Pons (tissue), 1 donor: ENCODE data around the gene ZNF423.

Experiments
- DNase-seq: peaks from one replicate; pipeline ENCODE4 v3.0.0-alpha.2; 2016; ENCODE audit warnings: low spot score

Gene ZNF423

GRCh38 chr16:49622421-49623402, 233.2 kb downstream of the ZNF423 start:
- DNase-seq = no peak

DNA sequence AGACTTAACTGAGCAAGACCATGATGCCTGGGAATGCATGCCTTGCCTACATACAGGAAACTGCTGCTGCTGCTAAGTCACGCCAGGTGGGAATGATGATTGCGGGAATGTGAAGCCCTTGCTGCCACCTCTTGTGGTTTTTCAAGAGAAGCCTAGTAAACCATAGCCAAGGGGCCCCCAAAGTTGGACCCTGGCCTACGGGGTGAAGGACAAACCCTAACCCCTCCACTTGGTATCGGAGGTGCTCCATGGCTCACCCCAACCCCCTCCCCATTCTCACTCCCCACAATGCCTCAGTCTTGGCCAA, 233.9 kb downstream of the ZNF423 start:
- DNase-seq = no peak

DNA sequence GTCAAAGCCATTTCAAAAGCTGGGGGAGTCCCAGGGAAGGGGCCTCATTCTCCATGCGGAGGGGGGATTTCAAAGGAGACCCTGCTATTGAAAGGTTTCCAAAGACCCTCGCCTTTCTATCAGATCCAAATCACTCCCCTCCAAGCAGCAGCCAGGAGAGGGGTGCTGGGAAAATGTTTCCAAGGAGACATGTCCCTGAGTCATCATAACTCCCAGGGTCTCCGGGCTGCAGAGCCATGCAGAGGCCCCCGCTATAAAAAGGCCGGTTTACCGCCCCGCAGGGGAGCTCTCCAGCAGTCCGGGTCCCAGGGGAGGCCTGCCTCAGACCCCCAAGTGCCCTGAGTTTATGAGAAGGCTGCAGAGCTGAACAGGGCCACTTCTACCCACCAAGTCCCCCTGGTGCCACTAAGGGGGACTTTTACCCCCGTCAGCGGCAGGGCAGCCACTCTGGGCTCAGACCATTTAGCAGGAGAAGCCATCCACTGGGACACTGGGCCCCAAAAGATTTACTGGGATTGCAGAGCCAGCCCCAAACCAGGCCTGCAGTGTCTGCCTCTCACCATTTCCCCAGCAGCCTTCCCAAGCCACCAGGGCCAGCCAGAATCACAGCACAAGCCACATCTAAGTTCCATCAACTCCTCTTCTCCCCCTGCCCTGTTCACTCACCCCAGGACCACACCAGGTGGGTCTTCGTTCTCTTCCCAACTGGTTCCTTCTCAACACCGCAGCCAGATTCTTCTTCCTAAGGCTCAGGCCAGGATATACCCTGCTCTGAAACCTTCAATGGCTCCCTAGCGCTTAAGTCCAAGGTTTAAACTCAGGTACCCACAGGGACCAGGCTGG, 234.4 kb downstream of the ZNF423 start:
- no peak for DNase-seq

- no peak for DNase-seq
Measured at GRCh38 chr16:49620869-49621240, 235.1 kb downstream of the ZNF423 start.

DNA sequence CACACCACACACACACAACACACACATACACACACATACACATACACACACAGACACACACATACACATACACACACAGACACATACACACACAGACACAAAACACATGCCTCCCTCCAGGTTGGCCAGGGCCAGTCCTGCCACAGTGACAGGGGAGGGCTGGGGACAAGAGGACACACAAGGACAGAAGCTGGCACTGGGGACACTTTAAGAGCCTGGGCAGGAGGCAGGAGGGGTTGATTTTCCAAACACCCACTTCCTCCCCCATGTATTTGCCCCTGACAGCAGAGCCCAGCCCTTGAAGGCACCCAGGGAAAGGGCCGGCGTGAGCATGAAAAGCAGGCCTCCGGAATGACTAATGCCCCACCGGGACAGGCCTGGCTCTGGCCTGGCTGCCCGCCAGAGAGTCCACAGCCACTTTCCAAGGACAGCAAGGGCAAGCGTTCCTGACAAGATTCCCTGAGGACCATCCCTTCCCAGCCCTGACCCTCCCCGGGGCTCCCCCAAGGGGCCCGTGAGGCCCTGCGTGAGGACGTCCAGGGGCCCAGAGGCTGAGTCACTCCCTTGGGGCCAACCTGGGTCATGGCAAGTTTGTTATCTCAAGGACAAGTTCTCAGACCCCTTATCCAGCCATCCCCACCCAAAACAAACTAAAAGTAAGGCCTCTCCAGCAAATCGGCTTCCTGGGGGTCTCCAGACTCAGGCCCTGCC, 235.6 kb downstream of the ZNF423 start:
- peak; percentile 20 for DNase-seq

GRCh38 chr16:49619811-49620157, 236.1 kb downstream of the ZNF423 start:
- no peak for DNase-seq

GRCh38 chr16:49618955-49619354, 237.0 kb downstream of the ZNF423 start:
- DNase-seq = no peak

DNA sequence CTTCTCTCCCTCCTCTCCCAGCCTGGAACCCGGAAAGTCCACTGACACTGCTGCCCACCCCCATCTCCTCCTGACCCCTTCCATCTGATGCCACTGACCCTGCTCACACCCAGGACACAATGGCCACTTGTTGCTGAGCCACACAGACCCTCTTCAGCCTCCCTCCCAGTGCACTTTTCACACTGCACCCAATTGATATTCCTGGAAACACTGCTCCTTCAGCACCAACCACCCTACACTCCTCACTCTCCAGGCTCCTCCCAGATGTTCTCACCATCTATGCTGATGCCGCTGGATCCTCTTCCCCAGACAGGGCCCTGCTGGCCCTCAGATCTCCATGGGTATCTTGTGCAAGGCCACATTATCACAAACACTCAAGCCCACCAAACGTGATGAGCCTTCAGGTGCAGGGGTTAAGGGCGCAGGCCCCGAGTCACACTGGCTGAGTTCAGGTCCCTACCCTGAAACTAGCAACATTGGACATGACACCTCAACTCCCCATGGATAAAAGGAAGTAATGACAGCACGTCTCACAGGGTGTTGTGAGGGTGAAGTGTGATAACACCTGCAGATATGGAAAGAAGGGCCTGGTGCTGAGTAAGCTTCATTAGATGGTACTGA, 238.1 kb downstream of the ZNF423 start:
- DNase-seq = no peak

DNA sequence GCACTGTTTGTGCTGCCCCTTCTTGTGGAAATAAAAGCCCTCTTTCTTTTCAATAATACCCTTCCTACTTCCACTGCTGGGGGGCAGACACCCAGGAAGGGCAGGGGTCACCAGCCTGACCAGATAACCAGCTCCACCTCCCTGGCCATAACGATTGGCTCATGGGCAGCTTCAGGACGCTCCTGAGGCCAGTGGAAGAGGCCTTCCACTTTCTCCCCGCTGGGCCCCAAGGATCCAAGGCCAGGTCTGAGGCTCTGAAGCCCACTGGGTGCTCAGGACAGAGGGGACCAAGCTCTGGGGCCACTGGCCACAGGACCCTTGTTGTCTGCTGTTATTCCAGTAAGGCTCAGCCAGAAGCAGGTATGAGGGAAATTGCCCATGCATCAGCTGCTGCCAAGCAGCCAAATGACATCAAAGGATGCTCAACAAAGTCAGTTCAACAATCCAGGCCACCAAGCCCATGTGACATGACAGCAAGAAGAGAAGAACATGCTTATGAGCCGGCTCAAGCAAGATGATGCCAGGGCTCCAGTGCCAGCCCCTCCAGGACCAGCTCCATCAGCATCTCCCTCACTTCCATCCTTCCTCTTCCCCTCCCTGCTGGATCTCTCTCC, 238.8 kb downstream of the ZNF423 start:
- no peak for DNase-seq

DNA sequence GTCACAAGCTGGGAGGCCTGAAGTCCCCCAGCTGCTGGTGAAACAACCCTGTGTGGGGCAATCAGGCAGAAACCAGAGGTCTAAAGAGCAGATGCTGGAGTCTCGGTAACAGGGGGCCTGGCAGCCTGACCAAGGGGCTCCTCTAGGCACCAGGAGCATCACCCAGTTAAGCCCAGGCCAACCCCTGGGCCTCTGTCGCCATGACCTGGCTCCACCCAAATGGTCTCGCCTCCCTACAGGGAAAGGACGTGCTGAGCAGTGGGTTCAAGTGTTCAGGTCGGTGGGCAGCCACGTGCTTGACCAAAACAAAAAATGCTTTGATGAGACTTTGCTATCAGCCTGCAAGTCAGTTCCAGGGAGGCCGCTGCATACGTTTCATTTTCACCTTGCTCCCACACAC, 240.3 kb downstream of the ZNF423 start:
- DNase-seq = no peak

DNA sequence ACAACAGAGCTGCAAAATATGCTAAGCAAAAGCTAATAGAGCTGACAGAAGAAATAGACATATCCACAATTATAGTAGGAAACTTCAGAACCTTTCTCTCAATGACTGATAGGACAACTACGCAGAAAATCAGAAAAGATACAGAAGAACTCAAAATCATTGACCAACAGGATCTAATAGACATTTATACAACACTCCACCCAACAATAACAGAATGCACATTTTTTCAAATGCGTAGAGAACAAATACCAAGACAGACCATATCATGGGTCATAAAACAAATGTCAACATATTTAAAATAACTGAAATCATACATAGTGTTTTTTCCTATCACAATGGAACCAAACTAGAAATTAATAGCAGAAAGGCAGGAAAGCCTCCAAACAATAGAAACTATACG, 244.9 kb downstream of the ZNF423 start:
- DNase-seq = no peak

- DNase-seq = peak; percentile 11
Measured at GRCh38 chr16:49608779-49609178, 247.1 kb downstream of the ZNF423 start.

GRCh38 chr16:49608098-49608497, 247.8 kb downstream of the ZNF423 start:
- DNase-seq = no peak

- DNase-seq = no peak
Measured at GRCh38 chr16:49605536-49606254, 250.2 kb downstream of the ZNF423 start.

DNA sequence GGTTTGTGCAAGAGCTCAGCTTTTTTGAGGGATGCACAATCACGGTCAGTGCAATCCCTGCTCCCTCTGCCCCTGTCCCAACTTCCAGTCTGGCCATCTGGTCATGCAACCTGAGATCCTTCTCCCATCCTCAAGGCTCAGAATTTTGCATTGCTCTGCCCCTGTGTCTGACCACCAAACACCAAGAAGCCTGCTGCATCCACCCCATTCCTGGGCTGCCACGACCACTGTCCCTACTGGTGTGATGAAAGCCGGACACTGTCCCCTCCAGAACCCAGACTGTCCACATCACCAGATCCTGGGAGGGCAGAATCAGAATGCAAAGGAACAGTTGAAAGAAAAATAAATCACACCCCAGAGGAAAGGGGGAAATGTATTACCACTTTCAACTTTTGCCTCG, 251.3 kb downstream of the ZNF423 start:
- no peak for DNase-seq

DNA sequence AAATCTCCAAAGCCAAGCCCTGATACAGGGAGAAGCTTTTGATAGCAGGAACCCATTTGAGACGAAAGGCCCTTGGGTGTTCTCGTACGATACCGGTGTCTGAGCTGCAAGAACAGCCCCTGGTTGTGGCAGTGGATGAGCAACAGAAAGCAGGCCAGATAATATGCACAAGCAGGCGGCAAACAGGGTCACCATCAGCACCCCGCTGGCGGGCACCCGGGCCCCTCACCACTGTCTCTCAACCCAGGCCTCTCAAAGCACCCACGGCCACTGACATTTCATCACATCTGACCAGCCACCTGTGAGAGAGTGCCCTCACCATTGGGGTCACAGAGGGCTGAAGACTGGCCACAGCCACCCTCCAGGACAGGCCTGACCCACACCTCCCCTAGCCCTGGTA, 252.0 kb downstream of the ZNF423 start:
- DNase-seq = no peak

- DNase-seq = no peak
Measured at GRCh38 chr16:49602976-49603310, 253.0 kb downstream of the ZNF423 start.

DNA sequence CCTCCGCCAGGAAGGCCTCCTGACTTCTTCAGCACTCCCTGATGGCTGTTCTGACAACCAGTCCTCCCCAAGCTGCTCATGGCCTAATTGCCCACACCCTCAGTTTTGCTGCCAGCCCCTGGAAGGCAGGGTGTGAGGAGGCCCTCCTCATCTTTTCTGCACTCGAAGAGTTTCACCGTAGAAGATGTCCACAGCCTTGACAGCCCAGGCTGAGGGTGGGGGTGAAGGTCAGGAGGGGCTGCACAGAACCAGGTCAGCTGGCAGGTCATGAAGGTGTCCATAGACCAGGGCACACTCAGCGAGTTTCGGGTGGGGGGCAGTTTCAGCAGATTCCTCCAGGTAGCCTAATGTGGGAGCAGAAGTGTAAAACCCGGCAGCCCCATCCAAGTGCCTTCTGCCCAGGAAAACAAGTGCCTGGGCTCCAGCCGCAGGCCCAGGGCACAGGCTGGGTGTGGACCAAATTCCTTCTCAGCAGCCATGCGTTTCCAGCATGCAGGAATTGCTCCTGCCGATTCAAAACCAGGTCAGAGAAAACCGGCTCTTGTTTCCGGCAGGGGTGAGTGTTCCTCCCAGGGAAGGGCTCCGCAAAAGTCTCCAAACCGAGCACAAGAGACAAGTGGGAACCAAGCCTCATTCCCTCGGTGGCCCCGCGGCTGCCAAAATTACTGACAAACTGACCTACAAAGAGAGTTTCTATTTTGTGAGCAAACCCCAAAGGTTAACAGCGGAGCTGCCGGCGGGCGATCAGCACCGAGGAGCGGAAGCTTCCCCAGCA, 253.5 kb downstream of the ZNF423 start:
- no peak for DNase-seq

DNA sequence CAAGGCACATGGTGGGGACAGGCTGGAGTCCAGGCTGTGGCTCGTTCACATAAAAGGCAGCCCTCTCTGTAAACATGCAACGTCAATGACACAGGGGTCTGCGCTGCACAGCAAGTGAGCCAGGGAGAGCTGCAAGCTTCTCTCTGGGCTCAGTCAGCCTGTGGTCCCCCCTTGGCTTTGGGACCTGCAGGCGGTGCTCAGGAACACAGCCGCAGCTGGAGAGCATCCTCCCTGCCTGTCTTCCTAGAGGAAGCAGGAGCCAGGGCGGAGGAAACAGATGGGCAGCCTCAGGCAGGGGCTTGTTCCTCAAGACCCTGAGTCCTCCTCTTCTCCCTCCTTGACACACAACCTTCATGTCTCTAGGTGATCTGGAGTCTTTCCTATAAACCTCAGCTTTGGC, 254.3 kb downstream of the ZNF423 start:
- DNase-seq = no peak

- DNase-seq = no peak
Measured at GRCh38 chr16:49600976-49601375, 254.9 kb downstream of the ZNF423 start.
